Activated naive CD4-positive, alpha-beta T cell treated with Interleukin-2 at 50 U/mL for 16 hours (primary cell): Measurements from ENCODE around the gene MARCO.
"Not testable (repeated sequence)": the region's sequence is repeated elsewhere in the genome, so short reads cannot be mapped to it uniquely, and the experiment has no call there.

Experiments
- DNase-seq: peaks from one replicate; pipeline ENCODE4 v3.0.0-alpha.2; 2020

The MARCO gene

DNA sequence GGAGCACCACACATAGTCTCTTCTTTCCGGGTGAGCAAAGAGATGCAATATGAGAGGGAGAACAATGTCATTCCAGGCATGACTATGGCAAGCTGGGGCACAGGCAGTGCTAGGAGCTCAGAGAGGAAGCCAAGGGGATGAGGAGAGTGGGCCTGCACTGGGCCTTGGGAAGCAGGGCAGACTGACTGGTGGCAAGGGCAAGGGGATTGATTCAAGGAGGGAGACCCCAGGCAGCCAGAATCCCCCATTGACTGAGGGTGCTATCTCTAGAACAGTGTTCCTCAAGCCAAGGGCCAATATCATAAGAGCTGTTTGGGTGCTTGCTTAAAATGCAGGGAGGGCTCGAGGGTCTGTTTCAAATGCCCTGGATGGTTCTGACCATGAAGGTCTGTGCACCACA is 36.1 kb downstream of the MARCO start:
- no peak for DNase-seq

DNA sequence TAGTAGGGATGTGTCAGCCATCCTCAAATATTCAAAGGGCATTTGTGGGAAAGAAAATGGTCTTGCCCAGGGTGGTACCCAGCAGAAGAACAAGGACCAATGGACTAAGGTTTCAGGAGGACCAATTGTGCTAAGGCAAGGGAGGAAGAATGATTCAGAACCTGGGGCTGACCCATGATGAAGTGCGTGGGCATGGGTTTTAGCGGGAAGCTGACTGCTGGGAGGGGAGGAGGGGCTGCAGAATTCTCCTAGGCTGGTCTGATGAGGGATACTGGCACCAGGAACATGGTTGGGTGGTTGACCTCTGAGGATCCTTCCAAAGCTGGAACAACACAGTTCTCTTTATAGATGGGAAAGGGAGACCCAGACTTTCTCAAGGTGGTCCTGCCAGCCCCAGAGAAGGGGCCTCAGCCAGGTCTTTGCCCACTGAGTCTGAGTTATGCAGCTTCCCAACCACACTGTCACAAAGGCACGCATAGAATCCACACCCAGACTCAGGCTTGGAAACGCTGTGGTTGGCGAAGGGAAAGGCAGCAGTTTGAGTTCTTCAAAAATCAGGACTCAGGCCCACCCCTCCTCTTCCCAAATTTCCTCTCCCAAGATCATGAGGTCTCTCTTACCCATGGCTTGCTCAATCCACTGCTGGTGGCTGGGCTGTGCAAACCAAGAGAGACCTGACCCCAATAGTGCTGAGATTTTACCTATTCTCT is 37.3 kb downstream of the MARCO start:
- DNase-seq, result no peak

DNA sequence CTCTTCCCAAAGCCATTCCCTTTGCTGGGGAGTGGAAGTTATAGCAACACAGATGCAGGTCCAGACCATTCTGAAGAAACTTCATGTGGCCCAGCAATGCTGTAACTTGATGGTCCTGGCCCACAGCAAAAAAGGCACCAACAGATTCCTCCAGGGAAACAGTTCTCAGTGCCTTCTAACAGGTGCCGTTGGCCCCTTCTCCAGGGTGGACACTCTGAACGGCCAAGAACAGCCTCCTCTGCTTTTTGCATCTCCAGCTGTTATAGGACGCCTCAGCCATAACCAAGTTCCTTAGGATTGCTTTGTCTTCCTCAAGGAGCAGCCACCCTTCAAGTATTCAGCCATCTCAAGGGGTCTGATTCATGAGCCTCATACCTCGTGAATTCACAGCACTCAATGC is 38.0 kb downstream of the MARCO start:
- no peak for DNase-seq

DNA sequence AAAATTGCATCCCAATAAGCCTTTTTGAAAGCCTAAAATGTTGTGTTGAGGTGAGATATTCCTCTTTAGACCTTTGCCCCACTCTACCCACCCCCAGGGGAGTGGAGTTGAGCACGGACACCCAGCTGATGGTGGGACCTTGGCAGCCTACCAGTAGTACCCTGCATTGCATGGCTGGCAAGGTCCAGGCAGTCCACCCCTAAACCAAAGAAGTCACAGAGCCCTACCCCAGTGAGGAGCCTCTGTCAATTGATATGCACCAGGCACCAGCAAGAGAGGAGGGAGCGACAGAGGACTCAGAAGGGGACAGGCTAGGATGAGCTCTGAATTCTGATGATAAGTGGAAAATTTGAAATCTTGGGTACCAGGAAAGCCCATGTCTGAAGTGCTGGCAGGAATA is 38.6 kb downstream of the MARCO start:
- DNase-seq, result no peak

DNA sequence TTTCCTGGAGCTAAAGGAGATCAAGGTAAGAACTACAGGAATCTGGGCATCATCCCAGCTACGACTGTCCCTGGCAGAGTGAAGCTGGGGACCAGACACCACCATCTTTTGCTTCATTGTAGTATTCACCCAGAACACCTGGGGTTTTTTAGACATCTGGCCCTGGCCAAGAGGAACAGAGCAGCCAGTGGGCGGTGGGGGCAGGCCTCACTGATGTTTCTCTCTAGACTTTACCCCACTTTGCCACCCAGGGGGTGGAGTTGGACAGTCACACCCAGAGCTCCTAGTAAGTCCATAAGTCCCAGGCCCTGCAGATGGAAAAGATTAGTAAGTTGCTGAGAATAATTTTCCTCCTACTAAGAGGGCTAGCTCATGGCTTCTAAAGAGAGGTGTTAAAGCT is 39.6 kb downstream of the MARCO start:
- DNase-seq, result no peak

DNA sequence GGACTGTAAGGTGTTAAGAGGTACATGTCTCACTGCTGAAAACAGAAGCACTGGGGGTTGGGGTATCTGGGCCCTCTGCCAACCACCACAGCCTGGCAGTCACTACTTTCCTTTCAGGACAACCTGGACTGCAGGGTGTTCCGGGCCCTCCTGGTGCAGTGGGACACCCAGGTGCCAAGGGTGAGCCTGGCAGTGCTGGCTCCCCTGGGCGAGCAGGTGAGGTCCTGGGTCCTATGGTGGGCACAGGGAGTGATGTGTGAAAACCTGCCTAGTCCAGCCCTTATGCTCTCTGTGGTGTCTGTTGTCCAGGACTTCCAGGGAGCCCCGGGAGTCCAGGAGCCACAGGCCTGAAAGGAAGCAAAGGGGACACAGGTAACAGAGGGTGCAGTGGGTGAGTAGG is 40.0 kb downstream of the MARCO start:
- DNase-seq, result no peak

DNA sequence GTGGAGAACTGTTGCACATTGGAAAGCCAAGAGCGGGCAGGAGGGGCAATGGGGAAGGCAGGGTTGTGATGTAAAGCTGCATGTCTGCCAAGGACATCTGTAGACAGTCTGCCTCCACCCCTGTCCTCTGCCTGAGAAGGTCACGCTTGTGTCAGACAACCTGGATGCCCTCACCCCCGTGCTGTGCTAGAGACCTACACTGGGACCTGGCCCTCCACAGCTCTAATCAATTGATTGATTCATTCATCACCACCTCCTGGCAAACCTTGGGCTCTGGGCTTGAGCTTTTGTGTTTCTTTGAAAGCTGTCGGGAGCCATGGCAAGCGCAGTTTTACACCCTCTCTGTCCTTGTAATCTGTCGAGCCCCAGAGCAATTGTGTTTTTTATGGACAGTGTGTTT is 41.1 kb downstream of the MARCO start:
- DNase-seq, result no peak

DNA sequence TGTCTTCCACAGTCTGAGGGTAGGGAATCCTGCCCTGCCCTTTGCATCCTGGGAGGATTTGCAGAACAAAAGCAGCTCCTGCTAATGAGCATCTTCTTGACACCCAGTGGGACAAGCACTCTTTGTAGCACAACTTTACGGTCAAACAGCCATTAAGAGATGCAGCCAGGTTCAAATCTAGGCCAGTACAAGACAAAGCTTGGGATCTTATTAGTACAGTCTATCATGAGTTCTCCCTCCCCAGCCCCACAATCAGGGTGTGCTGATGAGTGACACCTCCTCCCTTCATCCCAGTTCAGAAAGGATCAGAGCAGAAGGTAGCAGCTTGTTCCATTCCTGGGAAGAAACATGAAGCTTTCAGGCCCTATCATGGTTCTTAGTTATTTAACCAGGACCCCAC is 41.9 kb downstream of the MARCO start:
- no peak for DNase-seq

DNA sequence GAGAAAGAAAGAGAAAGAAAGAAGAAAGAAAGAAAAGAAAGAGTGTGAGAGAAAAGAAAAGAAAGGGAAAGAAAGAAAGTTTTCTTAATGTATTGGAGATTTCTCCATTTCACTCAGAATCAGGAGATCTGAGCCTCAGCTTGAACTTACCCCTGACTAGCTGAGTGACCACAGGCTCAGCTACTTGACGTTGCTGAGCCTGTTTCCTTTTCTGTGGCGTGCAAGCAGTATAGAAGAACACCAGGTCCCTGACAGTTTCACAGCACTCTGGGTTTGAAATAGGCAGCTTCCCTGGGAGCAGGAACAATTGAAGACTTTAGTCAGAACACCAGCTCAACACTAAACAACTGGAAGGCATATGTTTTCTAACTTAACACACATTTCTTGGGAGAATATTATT is 44.7 kb downstream of the MARCO start:
- no peak for DNase-seq

DNA sequence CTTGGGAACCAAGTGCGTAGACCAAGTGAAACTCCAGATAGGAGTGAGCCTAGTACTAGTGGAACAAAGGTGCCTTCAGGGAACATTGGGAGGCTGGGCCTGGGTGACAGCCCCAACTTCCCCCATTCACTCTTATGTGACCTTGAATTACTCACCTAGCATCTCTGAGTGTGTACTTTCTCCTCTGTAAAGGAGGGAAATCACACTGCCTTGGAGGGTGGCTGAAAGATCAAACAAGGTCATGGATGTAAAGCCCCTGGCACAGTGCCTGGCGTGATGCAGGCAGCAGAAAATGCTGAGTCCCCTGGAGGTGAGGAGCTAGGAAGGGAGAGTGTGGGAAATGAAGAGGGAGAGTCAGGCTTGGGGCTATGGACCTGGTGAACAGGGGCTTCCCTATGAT is 45.9 kb downstream of the MARCO start:
- DNase-seq, result no peak

DNA sequence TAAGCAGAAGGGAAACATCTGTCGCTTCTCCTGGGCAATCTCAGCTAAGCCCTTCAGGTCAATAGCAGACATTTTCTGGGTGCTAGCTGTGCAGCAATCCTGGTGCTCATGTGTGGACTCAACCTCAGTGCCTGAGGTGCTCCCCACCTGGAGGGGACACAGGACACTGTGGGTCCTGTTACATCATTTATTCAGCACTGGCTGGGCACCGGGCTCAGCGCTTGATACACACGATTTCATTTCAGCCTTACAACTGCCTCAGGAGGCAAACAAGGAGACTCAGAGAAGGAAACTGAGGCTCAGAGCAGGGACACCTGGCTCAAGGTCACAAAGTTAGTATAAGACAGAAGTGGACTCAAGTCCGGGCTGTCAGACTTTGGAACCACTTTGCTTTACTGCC is 46.7 kb downstream of the MARCO start:
- no peak for DNase-seq

DNA sequence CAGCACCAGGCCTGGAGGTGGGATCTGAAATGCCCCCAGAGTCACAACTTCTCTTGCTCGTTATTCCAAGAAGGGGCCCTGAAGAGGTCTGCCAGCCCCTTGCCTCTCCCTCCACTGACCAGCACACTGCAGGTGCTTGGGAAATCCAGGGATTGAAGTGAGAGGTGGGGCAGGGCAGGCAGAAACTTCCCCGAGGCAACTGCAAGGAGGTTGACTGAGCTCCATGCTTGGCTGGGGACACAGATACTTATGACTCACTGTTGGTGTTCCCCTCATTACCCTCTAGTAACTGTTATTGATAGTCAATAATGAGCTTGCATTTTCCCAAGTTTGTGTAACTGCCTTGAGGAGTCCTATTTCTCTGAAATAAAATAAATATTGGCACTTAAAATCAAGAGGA is 47.5 kb downstream of the MARCO start:
- DNase-seq, result no peak

DNA sequence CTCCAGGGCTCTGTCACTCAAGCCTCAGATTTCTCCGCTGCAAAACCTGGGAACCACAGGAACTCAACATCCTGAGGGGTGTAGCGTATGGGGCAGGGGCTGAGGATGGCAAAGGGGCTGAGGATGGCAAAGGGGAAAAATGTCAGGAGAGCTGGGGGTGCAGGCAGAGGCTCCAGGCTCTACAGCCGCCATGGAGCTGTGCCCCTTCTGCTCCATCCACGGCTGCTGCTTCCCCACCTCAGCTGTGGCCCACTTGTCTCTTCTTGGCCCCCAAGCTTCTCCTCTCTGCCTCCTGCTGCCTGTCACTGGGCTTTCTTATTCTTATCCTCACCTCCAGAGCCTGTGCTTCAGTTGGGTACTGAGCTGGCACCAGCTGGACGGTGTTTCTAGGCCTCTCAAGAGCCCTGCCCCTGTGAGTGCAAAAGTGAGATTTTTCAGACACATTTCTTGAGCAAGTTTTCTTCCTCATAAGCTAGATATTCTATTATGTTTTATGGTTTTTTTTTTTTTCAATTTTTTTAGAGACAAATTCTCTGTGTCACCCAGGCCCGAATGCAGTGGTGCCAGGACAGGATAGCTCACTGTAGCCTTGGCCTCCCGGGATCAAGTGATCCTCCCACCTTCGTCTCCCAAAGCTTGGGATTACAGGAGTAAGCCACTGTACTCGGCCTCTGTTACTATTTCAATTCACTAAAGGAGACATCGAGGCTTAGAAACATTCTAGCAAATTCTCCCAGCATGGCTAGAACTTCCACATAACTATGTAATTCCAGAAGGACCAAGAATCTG is 49.0 kb downstream of the MARCO start:
- no peak for DNase-seq

DNA sequence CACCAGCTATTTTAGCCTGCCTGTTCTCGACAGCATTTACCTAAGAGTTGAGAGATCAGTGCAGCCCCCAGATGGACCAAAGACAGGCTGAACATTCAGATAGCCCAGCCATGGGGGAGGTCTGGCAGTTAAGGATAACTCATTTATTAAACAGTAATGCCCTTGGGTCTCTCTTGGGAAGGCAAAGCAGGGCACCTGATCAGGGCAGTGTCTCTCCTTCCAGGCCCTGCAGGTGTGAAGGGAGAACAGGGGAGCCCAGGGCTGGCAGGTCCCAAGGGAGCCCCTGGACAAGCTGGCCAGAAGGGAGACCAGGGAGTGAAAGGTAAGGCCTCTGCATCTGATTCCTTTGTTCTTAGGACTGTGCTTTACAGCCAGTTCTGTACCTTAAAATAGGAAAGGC is 49.6 kb downstream of the MARCO start:
- no peak for DNase-seq

DNA sequence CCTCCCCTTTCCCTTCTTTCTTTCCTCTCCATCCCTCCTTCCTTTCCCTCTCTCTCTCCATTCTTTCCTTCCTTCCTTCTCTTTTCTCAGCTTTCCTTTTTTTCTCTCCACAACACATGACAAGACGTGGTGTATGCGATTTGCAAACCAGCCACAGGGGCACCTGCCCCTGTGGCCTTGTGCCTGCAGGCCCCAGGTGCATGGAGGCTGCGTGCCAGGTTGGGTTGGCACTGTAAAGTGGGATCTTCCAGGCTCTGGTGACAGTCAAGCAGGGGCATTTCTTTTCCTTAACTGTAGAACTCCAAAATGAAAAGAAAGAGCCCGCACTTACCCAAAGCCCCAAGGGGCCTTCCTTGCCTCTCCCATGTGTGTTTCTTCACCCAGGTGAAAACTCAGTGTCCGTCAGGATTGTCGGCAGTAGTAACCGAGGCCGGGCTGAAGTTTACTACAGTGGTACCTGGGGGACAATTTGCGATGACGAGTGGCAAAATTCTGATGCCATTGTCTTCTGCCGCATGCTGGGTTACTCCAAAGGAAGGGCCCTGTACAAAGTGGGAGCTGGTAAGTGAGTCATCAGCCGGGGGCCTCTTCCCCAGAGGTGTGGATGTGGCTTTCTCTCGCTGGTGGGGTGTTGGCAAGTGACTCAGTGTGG is 50.9 kb downstream of the MARCO start:
- no peak for DNase-seq

DNA sequence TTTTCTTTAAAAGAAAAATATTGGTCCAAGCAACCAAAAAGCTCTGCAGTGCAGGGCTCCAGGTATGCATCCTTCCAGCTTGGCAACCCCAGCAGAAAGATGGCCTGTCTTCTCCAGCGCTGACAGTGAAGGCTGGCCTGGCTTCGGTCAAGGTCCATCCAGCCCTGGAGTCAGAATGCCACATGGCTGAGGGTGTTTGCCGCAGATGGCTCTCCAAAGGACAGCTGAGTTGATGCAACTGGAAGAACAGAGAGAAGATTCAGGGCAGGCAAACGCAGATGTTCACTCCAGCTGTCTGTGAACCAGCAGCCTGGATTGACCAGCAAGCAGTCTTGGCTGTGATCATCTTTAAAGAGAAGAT is 51.4 kb downstream of the MARCO start:
- no peak for DNase-seq

DNA sequence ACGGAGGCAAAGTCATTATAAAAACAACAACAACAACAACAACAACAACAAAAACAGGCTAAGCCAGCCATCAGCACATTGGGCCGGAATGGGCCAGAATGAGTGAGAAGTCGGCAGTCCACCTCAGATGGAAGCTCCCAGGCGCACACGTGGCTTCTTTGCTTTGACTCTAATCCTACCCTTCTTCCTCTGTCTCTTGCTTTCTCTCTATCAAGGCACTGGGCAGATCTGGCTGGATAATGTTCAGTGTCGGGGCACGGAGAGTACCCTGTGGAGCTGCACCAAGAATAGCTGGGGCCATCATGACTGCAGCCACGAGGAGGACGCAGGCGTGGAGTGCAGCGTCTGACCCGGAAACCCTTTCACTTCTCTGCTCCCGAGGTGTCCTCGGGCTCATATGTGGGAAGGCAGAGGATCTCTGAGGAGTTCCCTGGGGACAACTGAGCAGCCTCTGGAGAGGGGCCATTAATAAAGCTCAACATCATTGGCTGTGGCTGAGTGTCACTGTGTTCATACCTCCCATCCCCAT is 52.2 kb downstream of the MARCO start:
- no peak for DNase-seq

DNA sequence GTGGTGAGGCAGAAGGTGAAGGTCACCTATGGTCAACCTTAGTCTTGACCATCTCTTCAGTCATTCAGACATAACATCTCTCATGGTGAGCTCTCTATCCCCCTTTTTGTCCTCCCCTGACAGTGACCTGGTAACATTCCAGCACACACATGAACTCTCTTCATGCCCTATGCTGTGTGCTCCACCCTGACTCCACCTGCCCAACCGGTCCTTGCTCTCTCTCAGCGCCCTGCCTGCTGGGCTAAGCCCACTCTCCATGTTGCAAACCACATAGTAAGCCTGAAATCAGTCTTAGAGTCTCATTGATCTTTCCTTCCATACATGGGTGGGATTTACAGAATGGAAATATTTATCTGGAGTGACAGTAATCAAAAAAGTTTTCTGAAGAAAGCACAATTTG is 52.8 kb downstream of the MARCO start:
- DNase-seq, result no peak

DNA sequence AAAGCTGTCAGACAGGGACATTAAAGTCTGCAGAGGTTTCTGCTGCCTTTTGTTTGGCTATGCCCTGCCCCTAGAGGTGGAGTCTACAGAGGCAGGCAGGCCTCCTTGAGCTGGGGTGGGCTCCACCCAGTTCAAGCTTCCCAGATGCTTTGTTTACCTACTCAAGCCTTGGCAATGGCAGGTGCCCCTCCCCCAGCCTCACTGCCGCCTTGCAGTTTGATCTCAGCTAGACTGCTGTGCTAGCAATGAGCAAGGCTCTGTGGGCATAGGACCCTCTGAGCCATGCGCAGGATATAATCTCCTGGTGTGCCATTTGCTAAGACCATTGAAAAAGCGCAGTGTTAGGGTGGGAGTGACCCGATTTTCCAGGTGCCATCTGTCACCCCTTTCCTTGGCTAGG is 61.9 kb downstream of the MARCO start:
- DNase-seq, result not testable (repeated sequence)

DNA sequence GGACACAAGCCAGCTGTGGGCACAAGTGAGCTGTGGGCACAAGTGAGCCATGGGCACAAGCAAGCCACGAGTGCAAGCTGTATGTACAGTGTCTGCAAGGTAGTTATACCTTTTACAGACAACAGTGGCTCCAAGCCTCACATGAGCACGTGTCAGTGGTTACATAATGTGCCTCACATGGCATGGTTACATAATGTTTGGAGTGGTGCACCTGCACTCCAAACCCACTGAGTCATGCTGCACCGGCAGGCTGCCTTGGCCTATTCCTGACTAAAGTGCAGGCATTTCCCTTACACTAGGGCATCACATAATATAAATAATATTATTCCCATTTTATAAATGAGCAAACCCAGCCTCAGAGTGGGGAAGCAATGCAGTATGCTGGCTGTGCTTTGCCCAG is 62.6 kb downstream of the MARCO start:
- no peak for DNase-seq

DNA sequence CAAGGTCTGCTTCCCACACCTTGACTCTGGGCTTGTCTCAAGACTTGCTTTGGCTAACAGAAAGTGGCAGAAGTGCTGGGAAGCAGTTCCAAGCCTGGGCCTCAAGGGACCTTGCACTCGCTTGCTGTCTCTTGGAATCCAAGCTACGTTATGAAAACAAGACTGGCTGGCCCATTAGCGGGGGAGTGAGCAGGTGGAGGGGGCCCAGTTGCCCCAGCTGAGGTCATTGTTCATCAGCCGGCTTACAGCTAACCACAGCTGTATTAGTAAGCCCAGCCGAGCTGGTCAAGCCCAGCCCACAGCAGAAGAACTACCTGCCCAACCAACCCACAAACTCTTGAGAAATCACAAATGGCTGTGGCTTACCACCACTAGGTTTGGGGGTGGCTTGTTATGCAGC is 63.1 kb downstream of the MARCO start:
- no peak for DNase-seq

DNA sequence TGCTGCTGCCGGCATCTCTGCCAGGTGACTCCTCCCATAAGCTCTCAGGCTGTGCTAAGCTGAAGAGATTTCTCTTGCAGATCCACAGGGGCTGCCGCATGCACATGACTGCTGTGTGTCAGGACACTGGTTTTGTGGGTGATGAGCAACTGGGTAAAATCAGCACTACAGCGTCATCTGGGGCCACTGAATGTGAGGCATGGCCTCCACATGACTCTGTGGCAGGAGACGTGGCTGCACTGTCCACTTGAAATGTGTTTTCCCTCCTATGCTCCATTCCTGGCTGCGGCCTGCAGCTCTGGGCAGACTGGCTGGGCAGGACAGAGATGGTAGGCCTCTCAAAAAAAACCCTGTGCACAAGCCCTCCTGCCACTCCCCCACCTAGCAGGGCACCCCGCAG is 63.6 kb downstream of the MARCO start:
- DNase-seq, result no peak

DNA sequence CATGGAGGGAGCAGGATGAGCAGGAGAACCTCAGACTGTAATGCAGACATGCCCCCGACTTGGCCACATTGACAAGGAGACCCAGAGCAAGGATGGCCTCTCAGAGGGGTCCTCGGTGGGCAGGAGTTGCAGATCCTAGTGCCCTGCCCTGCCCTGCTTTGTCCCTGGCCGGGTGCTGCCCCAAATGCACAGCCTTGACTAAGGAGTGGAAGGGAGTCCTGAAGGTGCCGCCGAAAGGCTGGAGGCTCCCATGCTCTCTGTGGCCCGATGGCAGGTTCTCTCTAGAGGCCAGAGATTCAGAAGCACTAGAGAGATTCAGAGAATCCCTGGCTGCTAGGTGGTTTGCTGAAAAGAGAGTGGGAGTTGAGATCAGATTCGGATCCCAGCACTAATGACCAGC is 64.4 kb downstream of the MARCO start:
- DNase-seq, result no peak

DNA sequence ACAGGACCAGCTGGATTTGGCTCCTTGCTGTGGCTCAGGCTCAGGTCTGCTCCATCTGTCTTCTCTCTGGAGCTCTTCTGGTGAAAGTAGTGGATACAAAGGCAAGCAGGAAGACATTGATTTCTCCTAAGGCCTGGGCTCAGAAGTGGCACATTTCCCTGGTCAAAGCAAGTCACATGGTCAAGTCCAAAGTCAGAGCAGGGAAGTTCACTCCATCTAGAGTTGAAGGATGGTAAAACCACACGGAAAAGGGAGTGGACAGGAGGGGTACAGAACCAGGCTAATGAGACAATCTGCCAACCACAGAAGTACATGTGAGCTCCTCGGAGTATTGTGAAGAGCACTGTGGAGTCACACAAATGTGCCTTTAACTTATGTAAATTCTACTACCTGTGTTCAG is 66.1 kb downstream of the MARCO start:
- no peak for DNase-seq
